Stimulated activated CD4-positive, alpha-beta T cell treated with anti-CD3 and anti-CD28 coated beads, Interleukin-15, amount 100 ng/mL, for 24 hours (primary cell): Measurements from ENCODE around the gene LRRC2.

ENCODE experiments used
- DNase-seq: peaks from one replicate; pipeline ENCODE4 v3.0.0-alpha.2; 2020

Gene LRRC2

DNA sequence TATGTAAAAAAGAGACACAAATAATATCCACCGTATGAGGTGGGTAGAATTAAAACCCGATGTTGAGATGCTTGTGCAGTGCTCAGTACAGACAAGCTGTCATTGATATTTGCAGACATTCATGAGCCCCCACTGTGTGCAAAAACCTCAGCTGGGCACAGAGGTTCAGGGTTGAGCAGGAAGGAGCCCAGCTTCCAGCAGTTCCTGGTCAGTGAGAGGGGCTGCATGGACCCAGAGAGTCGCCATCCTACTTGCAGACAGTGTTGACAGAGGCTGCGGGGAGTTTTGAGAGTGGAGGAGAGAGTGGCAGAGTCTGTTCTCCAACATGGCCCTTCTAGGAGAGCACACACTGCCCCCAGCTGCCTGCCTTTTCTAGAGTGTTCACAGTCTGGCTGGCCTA lies 95.3 kb downstream of the LRRC2 start:
- no peak for DNase-seq

DNA sequence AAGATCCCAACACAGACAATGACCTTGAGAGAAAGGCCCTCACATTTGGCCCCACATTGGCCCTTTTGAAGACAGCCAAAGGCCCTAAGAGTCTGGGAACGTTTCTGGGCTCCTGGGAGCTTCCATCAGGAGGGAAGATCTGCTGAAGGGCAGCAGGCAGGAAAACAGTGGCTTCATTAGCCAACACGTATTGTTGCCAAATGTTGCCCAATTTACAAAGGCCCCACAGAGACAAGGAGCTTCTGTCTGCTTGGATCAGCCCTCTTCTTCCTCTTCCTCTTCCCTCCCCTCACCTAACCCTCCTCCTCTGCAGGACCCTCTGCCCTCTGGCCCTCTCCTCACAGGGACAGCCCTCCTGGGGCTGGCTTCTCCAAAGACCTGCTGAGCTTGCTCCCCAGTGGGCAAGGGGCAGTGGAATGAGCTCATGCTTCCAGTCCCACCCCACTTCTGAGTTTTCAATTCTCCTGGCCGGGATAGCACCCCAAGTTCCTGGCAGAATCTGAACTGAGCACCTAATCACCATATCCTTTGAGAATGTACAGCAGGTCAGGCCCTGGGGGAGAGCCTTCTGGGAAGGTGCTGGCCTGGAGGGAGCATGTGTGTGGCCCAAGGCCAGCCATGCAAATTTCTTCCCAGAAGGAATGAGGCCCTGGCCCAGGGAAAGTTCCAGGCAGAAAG lies 96.3 kb downstream of the LRRC2 start:
- DNase-seq, result no peak

GRCh38 chr3:46468753-46469600 lies 97.1 kb downstream of the LRRC2 start:
- DNase-seq, result no peak

GRCh38 chr3:46467562-46467961 lies 98.5 kb downstream of the LRRC2 start:
- DNase-seq, result no peak

DNA sequence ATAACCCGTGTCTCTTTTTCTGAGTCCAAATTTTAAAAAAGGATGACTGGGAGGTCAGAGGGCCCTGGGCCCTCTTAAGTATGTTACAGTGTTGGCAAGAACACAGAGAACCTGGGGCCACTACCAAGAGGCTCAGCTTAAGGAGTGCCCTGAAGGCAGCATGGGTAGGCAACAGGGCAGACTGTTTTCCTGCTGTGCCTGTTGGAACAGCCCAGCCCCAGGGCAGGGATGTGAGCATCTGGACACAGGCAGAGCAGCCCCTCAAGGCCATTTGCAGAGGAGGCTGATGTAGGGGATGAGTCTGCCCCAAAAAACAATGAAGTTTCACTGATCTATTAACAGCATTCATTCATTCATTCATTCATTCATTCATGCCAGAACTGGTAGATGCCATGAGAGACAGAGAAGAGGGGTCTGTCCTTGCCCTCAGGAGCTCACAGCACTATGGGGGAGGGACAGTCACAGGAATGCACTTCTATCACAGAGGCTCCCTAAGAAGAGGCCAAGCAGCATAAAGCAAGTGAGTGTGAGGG lies 99.2 kb downstream of the LRRC2 start:
- no peak for DNase-seq

DNA sequence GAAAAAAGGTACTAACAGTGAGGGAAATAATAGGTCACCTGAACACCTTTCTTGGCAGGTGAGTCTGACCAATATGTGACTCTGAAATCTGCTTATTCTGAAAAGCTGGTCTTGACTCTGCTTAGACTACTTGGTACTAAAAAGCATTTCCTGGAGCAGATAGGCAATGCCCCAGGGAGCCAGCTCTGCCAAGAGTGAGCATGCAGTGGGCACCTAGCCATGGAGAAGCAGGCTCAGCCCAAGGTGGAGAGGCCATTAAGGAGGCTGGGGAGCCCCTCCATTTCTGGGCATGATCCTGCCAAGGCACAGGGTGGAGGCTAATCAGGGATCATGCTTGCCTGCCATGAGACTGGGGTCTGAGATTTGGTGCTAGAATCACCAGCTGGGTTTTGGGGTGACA lies 99.8 kb downstream of the LRRC2 start:
- no peak for DNase-seq
